Skeletal muscle cell (primary cell): ENCODE data around the gene MUSK.
"Not testable (repeated sequence)": the region's sequence is repeated elsewhere in the genome, so short reads cannot be mapped to it uniquely, and the experiment has no call there.

Experiments
- DNase-seq: peaks from one replicate; pipeline ENCODE4 v3.0.0-alpha.2; 2010; ENCODE audit warnings: low read depth
- H3K4me3 ChIP-seq: 2 replicates; pipeline ENCODE4 v1.5.1; 2011; ENCODE audit warnings: low read depth, mild to moderate bottlenecking, control low read depth, low read length, moderate library complexity

The MUSK gene

GRCh38 chr9:110797611-110798010 is 129.0 kb downstream of the MUSK start:
- peak; percentile 24 for DNase-seq

GRCh38 chr9:110799396-110799795 is 130.8 kb downstream of the MUSK start:
- DNase-seq: no peak
- no peak overlapping the region for H3K4me3 ChIP-seq

More at GRCh38 chr9:110797611-110798010, 129.0 kb downstream of the MUSK start:
- no peak overlapping the region for H3K4me3 ChIP-seq

GRCh38 chr9:110801426-110801825 is 132.8 kb downstream of the MUSK start:
- DNase-seq: no peak

GRCh38 chr9:110802416-110803035 is 133.9 kb downstream of the MUSK start:
- H3K4me3 ChIP-seq: no peak overlapping the region
- DNase-seq: peak; percentile 19

More at GRCh38 chr9:110801426-110801825, 132.8 kb downstream of the MUSK start:
- H3K4me3 ChIP-seq: no peak overlapping the region

GRCh38 chr9:110807956-110808598 is 139.5 kb downstream of the MUSK start:
- no peak for DNase-seq

GRCh38 chr9:110808599-110808980 is 140.0 kb downstream of the MUSK start:
- no peak overlapping the region for H3K4me3 ChIP-seq
- no peak for DNase-seq

More at GRCh38 chr9:110807956-110808598, 139.5 kb downstream of the MUSK start:
- H3K4me3 ChIP-seq: no peak overlapping the region

- DNase-seq: no peak
- no peak overlapping the region for H3K4me3 ChIP-seq
These were observed 140.5 kb downstream of the MUSK start for GRCh38 chr9:110809038-110809595.

- H3K4me3 ChIP-seq: no peak overlapping the region
- no peak for DNase-seq
These were observed 141.8 kb downstream of the MUSK start for GRCh38 chr9:110810262-110810976.

- DNase-seq: no peak
- no peak overlapping the region for H3K4me3 ChIP-seq
These were observed 144.3 kb downstream of the MUSK start for GRCh38 chr9:110812886-110813285.

GRCh38 chr9:110814159-110814558 is 145.6 kb downstream of the MUSK start:
- no peak for DNase-seq
- no peak overlapping the region for H3K4me3 ChIP-seq

- no peak for DNase-seq
- H3K4me3 ChIP-seq: no peak overlapping the region
These were observed 146.8 kb downstream of the MUSK start for GRCh38 chr9:110815361-110815760.

GRCh38 chr9:110820381-110820780 is 151.8 kb downstream of the MUSK start:
- H3K4me3 ChIP-seq: no peak overlapping the region
- DNase-seq: no peak

- H3K4me3 ChIP-seq: no peak overlapping the region
- DNase-seq: no peak
These were observed 152.5 kb downstream of the MUSK start for GRCh38 chr9:110821064-110821463.

- not testable (repeated sequence) for H3K4me3 ChIP-seq, DNase-seq
These were observed 156.5 kb downstream of the MUSK start for GRCh38 chr9:110825129-110825528.

- no peak for DNase-seq
- no peak overlapping the region for H3K4me3 ChIP-seq
These were observed 157.4 kb downstream of the MUSK start for GRCh38 chr9:110825950-110826349.

- DNase-seq, H3K4me3 ChIP-seq: not testable (repeated sequence)
These were observed 157.8 kb downstream of the MUSK start for GRCh38 chr9:110826400-110826799.

GRCh38 chr9:110828264-110828663 is 159.7 kb downstream of the MUSK start:
- no peak overlapping the region for H3K4me3 ChIP-seq
- no peak for DNase-seq

- H3K4me3 ChIP-seq: no peak overlapping the region
- DNase-seq: no peak
These were observed 161.9 kb downstream of the MUSK start for GRCh38 chr9:110830495-110830894.

GRCh38 chr9:110832926-110833325 is 164.3 kb downstream of the MUSK start:
- DNase-seq: no peak
- no peak overlapping the region for H3K4me3 ChIP-seq

GRCh38 chr9:110835404-110835803 is 166.8 kb downstream of the MUSK start:
- no peak overlapping the region for H3K4me3 ChIP-seq
- peak; percentile 67 for DNase-seq
